Thyroid gland (tissue), 4 donors: ENCODE data around the gene ZNF213.

ENCODE experiments used
- CTCF ChIP-seq, 6 experiments: fragments of 200-600 bp in 3 of 6; fragments of 450-650 bp in 3 of 6; sonication (generic) in 3 of 6; IDR thresholded peaks; one replicate each; pipeline ENCODE4 v1.5.1; 2016 to 2019; ENCODE audit warnings: antibody characterized with exemption in 6 of 6, mild to moderate bottlenecking in 2 of 6, inconsistent platforms in 1 of 6, moderate library complexity in 1 of 6
- POLR2A ChIP-seq, 2 donors: fragments of 450-650 bp; IDR thresholded peaks; one replicate each; pipeline ENCODE4 v1.6.1; 2017; ENCODE audit warnings: antibody characterized with exemption in 2 of 2, mild to moderate bottlenecking in 2 of 2, moderate library complexity in 1 of 2

- TF ChIP-seq CTCF (IDR thresholded peaks at IDR 0.05), result no peak
- TF ChIP-seq POLR2A (IDR thresholded peaks at IDR 0.05), result no peak
Observed at GRCh38 chr16:3189869-3190268, 55.0 kb downstream of the ZNF213 start.
